ENCODE data around the gene ITGB6. TPM values are rescaled to one million over a fixed set of nuclear protein-coding genes. Genes with fewer than 3 reads are reported as not detected.
A peak's percentile ranks its signal among the peaks of the same experiment; 100 is the strongest.

Gene ITGB6
- total and polyA plus RNA-seq, 10 of the 15 experiments (the other 5 are each of a cell fraction or from before 2014, with no cell fraction given), result 0.04 TPM; not detected in 9

- TF ChIP-seq SKIL (IDR thresholded peaks at IDR 0.05; ENCODE audit: low read depth, poor library complexity, severe bottlenecking) (peak; percentile 32), IKZF1 (conservative IDR thresholded peaks at IDR 0.05) (peak; percentile 36; the same call in 1 of the 2 replicates), NFXL1 (IDR thresholded peaks at IDR 0.05; ENCODE audit: borderline replicate concordance) (no peak)
Observed at GRCh38 chr2:160109939-160110673, 90.0 kb downstream of the ITGB6 start (continued).

- ChIA-PET SMC1A (ENCODE audit: uncharacterized antibody, unreplicated experiment) (interaction anchor here (0.8 to 3.1 kb wide), 15 partner anchors 12 to 321 kb away, joined by 3 to 44 read pairs (median 5); no protein-coding TSS in a partner anchor), RAD21 (ENCODE audit: unreplicated experiment) (interaction anchor here (1.1 to 3.9 kb wide), 6 partner anchors 11 to 885 kb away, joined by 3 to 51 read pairs (median 4); no protein-coding TSS in a partner anchor), CTCF (interaction anchor here (0.6 to 4.9 kb wide), 34 partner anchors 12 to 1157 kb away, joined by 3 to 122 read pairs (median 4); no protein-coding TSS in a partner anchor), POLR2A (no interaction called here)
- Histone ChIP-seq H4K20me1 (ENCODE audit: control insufficient read depth, insufficient read depth) (no peaks in the 10 kb centered on the region), H3K27ac (ENCODE audit: control insufficient read depth, insufficient read depth) (no peak overlapping the region), H3K4me3 (no peak overlapping the region), H3K4me2 (ENCODE audit: control insufficient read depth, insufficient read depth) (no peak overlapping the region), H3K36me3 (ENCODE audit: control insufficient read depth in 2 of 2, insufficient read depth in 2 of 2, low read length in 1 of 2) (no peaks in the 10 kb centered on the region), H3K27me3 (replicated peaks in 1 of 2; ENCODE audit: control insufficient read depth in 2 of 2, insufficient read depth in 2 of 2, low read length in 1 of 2) (peaks cover 0 to under 1% of the 10 kb centered on the region in 2 experiments; a peak in 1 of 4 replicates), H2AFZ (ENCODE audit: control insufficient read depth, low read depth, low read length) (no peak overlapping the region), H3K4me1 (ENCODE audit: control insufficient read depth, insufficient read depth, low read length) (peaks cover 13% of the 10 kb centered on the region), H3K9ac (ENCODE audit: control insufficient read depth, insufficient read depth, low read length) (no peak overlapping the region), H3K9me3 (replicated peaks; ENCODE audit: control insufficient read depth, insufficient read depth, low read length) (no peaks in the 10 kb centered on the region), H3K79me2 (ENCODE audit: control insufficient read depth, insufficient read depth, low read length) (no peaks in the 10 kb centered on the region)
- ATAC-seq (no peak), DNase-seq (ENCODE audit: low read depth, low spot score) (no peak), FAIRE-seq (no peak)
- intact Hi-C loops (cut with micrococcal nuclease; ENCODE audit: unreplicated experiment) (loop anchor here (10.0 kb wide), 2 partner anchors 214 to 956 kb away; no protein-coding TSS in a partner anchor), in situ Hi-C loops (cut with MboI) (loop anchor here (5.0 kb wide), 1 partner anchor 103 kb away; no protein-coding TSS in a partner anchor)
- TF ChIP-seq USF2 (IDR thresholded peaks at IDR 0.05; ENCODE audit: borderline replicate concordance, low read depth, low read length), result no peak
- no peak for TF ChIP-seq HDAC6 (IDR thresholded peaks at IDR 0.05; ENCODE audit: unreplicated experiment)
- TF ChIP-seq TCF12 (IDR thresholded peaks at IDR 0.05; ENCODE audit: low read depth, low read length), result no peak
- TF ChIP-seq USF1 (IDR thresholded peaks at IDR 0.05; ENCODE audit: borderline replicate concordance, extremely low read length, insufficient read depth, low read depth, low read length), result no peak
- no peak for TF ChIP-seq FOXK2 (IDR thresholded peaks at IDR 0.05)
- no peak for TF ChIP-seq ZNF207 (IDR thresholded peaks at IDR 0.05; ENCODE audit: borderline replicate concordance)
- no peak for TF ChIP-seq BCL11A (IDR thresholded peaks at IDR 0.05; ENCODE audit: low read depth, low read length)
- 29% methylated on average over 3 of the region's 3 CpGs for WGBS (ENCODE audit: insufficient coverage, insufficient replicate concordance, low lambda C conversion rate, missing lambda C conversion rate)
- no TSS peak for BruUV-seq (replicated peaks)
Observed at GRCh38 chr2:160109243-160109642, 90.8 kb downstream of the ITGB6 start.

All from GM12878 (cell line).